Activated CD4-positive, alpha-beta T cell treated with anti-CD3 and anti-CD28 coated beads for 48 hours (primary cell): ENCODE data around the gene INTS1.

Experiments
- DNase-seq: peaks from one replicate; pipeline ENCODE4 v3.0.0-alpha.2; 2020

INTS1 gene

DNA sequence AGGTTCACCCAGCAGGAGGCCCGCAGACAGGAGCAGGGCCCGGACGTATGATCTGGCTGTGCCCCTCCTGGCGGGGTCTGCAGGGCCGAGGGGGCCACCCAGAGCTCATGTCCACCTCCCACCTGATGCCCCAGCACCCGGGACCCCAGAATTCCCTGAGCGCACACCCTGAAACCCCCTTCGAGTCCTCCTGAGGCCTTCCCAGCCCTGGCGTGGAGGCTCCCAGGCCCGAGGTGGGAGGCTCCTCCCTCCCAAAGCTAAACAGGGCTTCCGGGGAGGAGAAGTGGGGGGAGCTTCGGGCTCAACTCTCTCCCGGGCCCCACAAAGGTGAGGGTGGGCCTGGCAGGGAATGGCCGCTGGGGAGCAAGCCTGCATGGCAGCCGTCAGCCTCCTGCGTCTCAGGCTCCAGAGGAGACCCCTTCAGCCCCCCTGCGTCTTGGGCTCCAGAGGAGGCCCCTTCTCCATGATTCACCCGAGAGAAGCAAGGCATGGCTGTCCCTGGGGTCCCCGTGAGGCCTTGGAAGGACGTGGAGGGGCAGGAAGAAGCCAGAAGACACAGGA lies 75.2 kb downstream of the INTS1 start:
- no peak for DNase-seq

- DNase-seq, result no peak
Measured at GRCh38 chr7:1427064-1427657, 77.0 kb downstream of the INTS1 start.

GRCh38 chr7:1426474-1426873 lies 77.7 kb downstream of the INTS1 start:
- DNase-seq, result no peak

GRCh38 chr7:1425292-1426136 lies 78.7 kb downstream of the INTS1 start:
- no peak for DNase-seq

GRCh38 chr7:1424041-1424440 lies 80.1 kb downstream of the INTS1 start:
- DNase-seq, result no peak

DNA sequence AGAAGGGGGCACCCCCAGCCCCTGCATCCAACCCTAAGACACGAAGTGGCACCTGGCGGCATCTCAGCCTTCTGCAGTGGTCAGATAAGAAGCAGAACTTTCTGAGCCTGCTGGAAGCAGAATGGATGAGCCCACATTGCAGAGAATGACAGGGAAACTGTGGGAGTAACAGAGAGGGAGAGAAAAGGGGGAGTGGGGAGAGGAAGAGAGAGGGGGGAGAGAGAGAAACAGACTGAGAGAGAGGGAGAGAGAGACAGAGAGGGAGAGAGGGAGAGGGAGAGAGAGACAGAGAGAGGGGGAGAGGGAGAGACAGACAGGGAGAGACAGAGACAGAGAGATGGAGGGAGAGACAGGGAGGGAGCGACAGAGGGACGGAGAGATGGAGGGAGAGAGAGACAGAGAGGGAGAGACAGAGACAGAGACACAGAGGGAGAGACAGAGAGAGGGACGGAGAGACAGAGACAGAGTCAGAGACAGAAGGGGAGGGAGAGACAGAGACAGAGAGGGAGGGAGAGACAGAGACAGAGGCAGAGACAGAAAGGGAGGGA lies 80.9 kb downstream of the INTS1 start:
- DNase-seq, result no peak

GRCh38 chr7:1422512-1423263 lies 81.5 kb downstream of the INTS1 start:
- no peak for DNase-seq

DNA sequence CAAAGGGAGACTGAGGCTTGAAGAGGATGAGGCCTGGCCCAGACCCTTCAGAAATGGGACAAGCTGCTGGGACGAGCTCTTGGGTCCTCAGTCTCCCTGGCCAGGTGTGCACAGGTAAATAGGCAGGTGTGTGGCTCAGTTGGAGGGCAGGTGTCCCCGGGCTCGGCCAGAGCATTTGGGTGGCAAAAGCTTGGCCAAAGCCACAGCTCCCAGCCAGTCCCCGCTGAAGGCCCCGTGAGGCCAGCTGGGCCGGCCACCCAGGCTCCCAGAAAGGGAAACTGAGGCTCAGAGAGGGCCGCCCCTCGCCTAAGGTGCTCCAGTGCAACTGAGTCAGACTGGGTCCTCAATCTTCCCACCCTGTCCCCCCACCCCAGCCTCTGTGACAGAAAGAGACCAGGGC lies 82.2 kb downstream of the INTS1 start:
- no peak for DNase-seq

GRCh38 chr7:1421020-1421790 lies 83.0 kb downstream of the INTS1 start:
- no peak for DNase-seq
